GM19328 (cell line): ENCODE results near the gene NOL4L.

Experiments
- ATAC-seq: cut with Tn5 transposase; IDR thresholded peaks from one replicate; pipeline ENCODE4 v1.9.1; 2021; ENCODE audit warnings: mild to moderate bottlenecking, moderate library complexity; ENCODE audit not compliant: unreplicated experiment

NOL4L gene

GRCh38 chr20:32463642-32464400, 121.3 kb downstream of the NOL4L start:
- no peak for ATAC-seq

GRCh38 chr20:32462900-32463641, 122.1 kb downstream of the NOL4L start:
- no peak for ATAC-seq

GRCh38 chr20:32461836-32462600, 123.1 kb downstream of the NOL4L start:
- ATAC-seq: no peak

- no peak for ATAC-seq
Measured at GRCh38 chr20:32460683-32461320, 124.3 kb downstream of the NOL4L start.

GRCh38 chr20:32460231-32460630, 124.9 kb downstream of the NOL4L start:
- no peak for ATAC-seq

- ATAC-seq: no peak
Measured at GRCh38 chr20:32458837-32459220, 126.3 kb downstream of the NOL4L start.

- ATAC-seq: no peak
Measured at GRCh38 chr20:32458061-32458836, 126.9 kb downstream of the NOL4L start.

- ATAC-seq: no peak
Measured at GRCh38 chr20:32457479-32457986, 127.6 kb downstream of the NOL4L start.

GRCh38 chr20:32456869-32457478, 128.2 kb downstream of the NOL4L start:
- ATAC-seq: no peak

- ATAC-seq: no peak
Measured at GRCh38 chr20:32455901-32456701, 129.0 kb downstream of the NOL4L start.

- ATAC-seq: no peak
Measured at GRCh38 chr20:32455171-32455900, 129.8 kb downstream of the NOL4L start.

GRCh38 chr20:32454164-32455145, 130.7 kb downstream of the NOL4L start:
- ATAC-seq: no peak

GRCh38 chr20:32453467-32454163, 131.5 kb downstream of the NOL4L start:
- no peak for ATAC-seq

- ATAC-seq: no peak
Measured at GRCh38 chr20:32452776-32453466, 132.2 kb downstream of the NOL4L start.

GRCh38 chr20:32451682-32452461, 133.3 kb downstream of the NOL4L start:
- no peak for ATAC-seq
